GM23338 (cell line): ENCODE measurements around the gene ANKRD40CL. TPM values are rescaled to one million over a fixed set of nuclear protein-coding genes. Genes with fewer than 3 reads are reported as not detected.

Source experiments
- CREB1 ChIP-seq: fragments of 250-450 bp; sonication (Bioruptor Pico); IDR thresholded peaks from 2 replicates; pipeline ENCODE4 v1.5.0; 2020; ENCODE audit warnings: low read depth, mild to moderate bottlenecking, moderate library complexity
- EZH2 ChIP-seq: fragments of 200-600 bp; sonication (generic); IDR thresholded peaks from one replicate; pipeline ENCODE4 v1.8.0; 2017; ENCODE audit warnings: antibody characterized with exemption, mild to moderate bottlenecking, low read depth; ENCODE audit not compliant: unreplicated experiment
- REST ChIP-seq: IDR thresholded peaks from one replicate; pipeline ENCODE4 v1.6.1; 2018; ENCODE audit warnings: antibody characterized with exemption; ENCODE audit not compliant: unreplicated experiment
- ZNF114 ChIP-seq: fragments of 250-450 bp; sonication (Bioruptor Pico); IDR thresholded peaks from 2 replicates; pipeline ENCODE4 v1.5.0; 2020; ENCODE audit warnings: mild to moderate bottlenecking, moderate library complexity
- ZNF331 ChIP-seq: fragments of 250-450 bp; sonication (Bioruptor Pico); IDR thresholded peaks from 2 replicates; pipeline ENCODE4 v1.5.0; 2020; ENCODE audit warnings: low read depth, mild to moderate bottlenecking, moderate library complexity
- ZNF462 ChIP-seq: fragments of 250-450 bp; sonication (Bioruptor Pico); IDR thresholded peaks from 2 replicates; pipeline ENCODE4 v1.5.0; 2020; ENCODE audit warnings: mild to moderate bottlenecking, moderate library complexity
- polyA plus RNA-seq: library from polyadenylated mRNA; unstranded; fragments of >200 nt; fragmentation: Nextera tagmentation; extraction: Ambion mirVana; gene quantifications from 2 replicates; pipeline ENCODE4 v1.2.1, GENCODE V29; 2016
- total RNA-seq: library from RNA; depleted of rRNA; stranded (reverse); fragments of >200 nt; shearing (Covaris generic); gene quantifications from 2 replicates; pipeline ENCODE4 v1.2.3, GENCODE V29; 2014

The ANKRD40CL gene
- total and polyA plus RNA-seq, 2 experiments from 2014 or later = not detected

GRCh38 chr17:50731575-50732460, 35.5 kb downstream of the ANKRD40CL start (continued):
- TF ChIP-seq ZNF462 (CRISPR knock-in tag) (no peak), ZNF114 (no peak), CREB1 (CRISPR knock-in tag) (no peak), EZH2 (no peak), ZNF331 (CRISPR knock-in tag) (no peak), REST (no peak)
